IMR-90 (cell line): ENCODE measurements around the gene ABCA9. TPM values are rescaled to one million over a fixed set of nuclear protein-coding genes. Genes with fewer than 3 reads are reported as not detected.

Experiments
- ATAC-seq: fragments of 200-7000 bp; cut with Tn5 transposase; 2 replicates; pipeline ENCODE4 v1.9.1; 2020; ENCODE audit warnings: low read depth, mild to moderate bottlenecking, moderate library complexity
- BruUV-seq: library from RNA; stranded (reverse); fragments of 400-500 nt; replicated peaks from 2 replicates; lab custom pipeline; 2021; lab: Mats Ljungman, UMichigan
- CTCF ChIA-PET: fragments of 300-600 bp; formaldehyde crosslinking; extraction: SDS; loops from one replicate; lab custom pipeline; 2021; ENCODE audit warnings: antibody characterized with exemption; lab: Yijun Ruan, JAX
- POLR2A ChIA-PET: fragments of 300-600 bp; sonication (Branson Sonifier 250); formaldehyde crosslinking; loops from one replicate; lab custom pipeline; 2022; ENCODE audit warnings: antibody characterized with exemption; ENCODE audit not compliant: unreplicated experiment; lab: Charles Lee
- DNase-seq: peaks from one replicate; pipeline ENCODE4 v3.0.0; 2013
- H2AFZ ChIP-seq: replicated peaks from 2 replicates; pipeline ENCODE3; 2013; ENCODE audit warnings: low read length, mild to moderate bottlenecking; ENCODE audit not compliant: poor library complexity
- H2AK5ac ChIP-seq: 2 replicates; pipeline ENCODE4 v1.6.1; 2013; ENCODE audit warnings: low read depth, low read length, inconsistent platforms
- H2AK9ac ChIP-seq: replicated peaks from 2 replicates; pipeline ENCODE3; 2013; ENCODE audit warnings: mild to moderate bottlenecking, low read depth, low read length, moderate library complexity; ENCODE audit not compliant: poor library complexity
- H2BK120ac ChIP-seq: 2 replicates; pipeline ENCODE4 v1.6.1; 2013; ENCODE audit warnings: low read depth, low read length, inconsistent platforms
- H2BK15ac ChIP-seq: 3 replicates; pipeline ENCODE4 v1.6.1; 2013; ENCODE audit warnings: low read depth, low read length, inconsistent platforms
- H2BK20ac ChIP-seq: 2 replicates; pipeline ENCODE4 v1.6.1; 2013; ENCODE audit warnings: low read depth, mild to moderate bottlenecking, inconsistent platforms, low read length, moderate library complexity
- H2BK5ac ChIP-seq: 2 replicates; pipeline ENCODE4 v1.6.1; 2013; ENCODE audit warnings: mild to moderate bottlenecking, low read depth, low read length, inconsistent platforms; ENCODE audit not compliant: poor library complexity, severe bottlenecking
- H3K14ac ChIP-seq: replicated peaks from 2 replicates; pipeline ENCODE4 v1.6.1; 2013; ENCODE audit warnings: low read depth, low read length, inconsistent platforms
- H3K18ac ChIP-seq: 2 replicates; pipeline ENCODE4 v1.6.1; 2013; ENCODE audit warnings: low read depth, low read length, control low read depth
- H3K23ac ChIP-seq: 2 replicates; pipeline ENCODE4 v1.6.1; 2013; ENCODE audit warnings: low read depth, low read length, inconsistent platforms
- H3K27ac ChIP-seq: 2 replicates; pipeline ENCODE4 v1.5.1; 2013; ENCODE audit warnings: mild to moderate bottlenecking, control low read depth, low read length; ENCODE audit not compliant: insufficient read depth
- H3K27me3 ChIP-seq: 2 replicates; pipeline ENCODE4 v1.6.1; 2013; ENCODE audit warnings: low read length; ENCODE audit not compliant: control insufficient read depth, insufficient read depth
- H3K36me3 ChIP-seq: 2 replicates; pipeline ENCODE4 v1.6.1; 2013; ENCODE audit warnings: low read length, mixed read lengths; ENCODE audit not compliant: control insufficient read depth, insufficient read depth
- H3K4ac ChIP-seq: 2 replicates; pipeline ENCODE4 v1.6.1; 2013; ENCODE audit warnings: low read depth, low read length, inconsistent platforms
- H3K4me1 ChIP-seq: 2 replicates; pipeline ENCODE4 v1.6.1; 2013; ENCODE audit warnings: low read length, mixed read lengths; ENCODE audit not compliant: control insufficient read depth, insufficient read depth
- H3K4me2 ChIP-seq: 2 replicates; pipeline ENCODE4 v1.6.1; 2013; ENCODE audit warnings: low read depth, mild to moderate bottlenecking, control low read depth, low read length, moderate library complexity
- H3K4me3 ChIP-seq: 2 replicates; pipeline ENCODE4 v1.5.1; 2013; ENCODE audit warnings: low read depth, mild to moderate bottlenecking, control low read depth, low read length, moderate library complexity; ENCODE audit not compliant: insufficient read depth
- H3K56ac ChIP-seq: 2 replicates; pipeline ENCODE4 v1.6.1; 2013; ENCODE audit warnings: low read length, inconsistent platforms; ENCODE audit not compliant: insufficient read depth; ENCODE audit errors: extremely low read depth
- H3K79me1 ChIP-seq, 2 experiments: 2 replicates each; pipeline ENCODE4 v1.6.1; 2013; ENCODE audit warnings: low read length in 2 of 2, inconsistent platforms in 1 of 2, low read depth in 1 of 2
- H3K9ac ChIP-seq: 2 replicates; pipeline ENCODE4 v1.6.1; 2013; ENCODE audit warnings: low read depth, low read length, control low read depth
- H3K9me1 ChIP-seq: 2 replicates; pipeline ENCODE4 v1.6.1; 2013; ENCODE audit warnings: low read length, inconsistent platforms; ENCODE audit not compliant: insufficient read depth
- H3K9me3 ChIP-seq: 2 replicates; pipeline ENCODE4 v1.6.1; 2013; ENCODE audit warnings: low read length; ENCODE audit not compliant: control insufficient read depth, insufficient read depth
- H4K20me1 ChIP-seq: 2 replicates; pipeline ENCODE4 v1.6.1; 2013; ENCODE audit warnings: low read length, inconsistent platforms; ENCODE audit not compliant: insufficient read depth
- H4K5ac ChIP-seq: 2 replicates; pipeline ENCODE4 v1.6.1; 2013; ENCODE audit warnings: mild to moderate bottlenecking, low read depth, low read length, control low read depth
- H4K8ac ChIP-seq, 2 experiments: 2 replicates each; pipeline ENCODE4 v1.6.1; 2013; ENCODE audit warnings: low read depth in 2 of 2, low read length in 2 of 2, control low read depth in 1 of 2, inconsistent platforms in 1 of 2
- H4K91ac ChIP-seq: 2 replicates; pipeline ENCODE4 v1.6.1; 2013; ENCODE audit warnings: low read depth, low read length, inconsistent platforms; ENCODE audit not compliant: insufficient read depth
- BHLHE40 ChIP-seq: fragments of 150-350 bp; IDR thresholded peaks from 2 replicates; pipeline ENCODE4 v1.6.1; 2016; ENCODE audit warnings: mild to moderate bottlenecking, low read depth, low read length
- CEBPB ChIP-seq: IDR thresholded peaks from 2 replicates; pipeline ENCODE4 v1.6.1; 2012; ENCODE audit warnings: low read depth, low read length, improper control_type of control experiment
- CHD1 ChIP-seq: IDR thresholded peaks from 2 replicates; pipeline ENCODE4 v1.6.1; 2012; ENCODE audit warnings: low read depth, low read length, improper control_type of control experiment
- FOS ChIP-seq: fragments of 150-350 bp; IDR thresholded peaks from 2 replicates; pipeline ENCODE4 v1.6.1; 2016; ENCODE audit warnings: low read depth, low read length
- MAFK ChIP-seq: IDR thresholded peaks from 2 replicates; pipeline ENCODE4 v1.6.1; 2012; ENCODE audit warnings: low read depth, low read length, improper control_type of control experiment
- MAZ ChIP-seq: IDR thresholded peaks from 2 replicates; pipeline ENCODE4 v1.6.1; 2012; ENCODE audit warnings: low read depth, mild to moderate bottlenecking, low read length, improper control_type of control experiment, moderate library complexity, borderline replicate concordance
- MXI1 ChIP-seq: IDR thresholded peaks from 2 replicates; pipeline ENCODE4 v1.6.1; 2012; ENCODE audit warnings: low read depth, mild to moderate bottlenecking, low read length, moderate library complexity, borderline replicate concordance
- NFE2L2 ChIP-seq: fragments of 150-350 bp; IDR thresholded peaks from 2 replicates; pipeline ENCODE4 v1.6.1; 2016; ENCODE audit warnings: low read depth, mild to moderate bottlenecking, low read length
- POLR2A ChIP-seq: IDR thresholded peaks from 2 replicates; pipeline ENCODE4 v1.6.1; 2012; ENCODE audit warnings: mild to moderate bottlenecking, low read depth, low read length
- RAD21 ChIP-seq: IDR thresholded peaks from 2 replicates; pipeline ENCODE4 v1.6.1; 2012; ENCODE audit warnings: low read length, improper control_type of control experiment
- RCOR1 ChIP-seq: IDR thresholded peaks from 2 replicates; pipeline ENCODE4 v1.6.1; 2012; ENCODE audit warnings: mild to moderate bottlenecking, low read length, improper control_type of control experiment; ENCODE audit not compliant: insufficient replicate concordance
- RFX5 ChIP-seq: IDR thresholded peaks from 2 replicates; pipeline ENCODE4 v1.8.0; 2012; ENCODE audit warnings: low read depth, mild to moderate bottlenecking, low read length, moderate library complexity
- SMC3 ChIP-seq: fragments of 150-350 bp; IDR thresholded peaks from 2 replicates; pipeline ENCODE4 v1.6.1; 2016; ENCODE audit warnings: low read depth, mild to moderate bottlenecking, antibody characterized with exemption, low read length, moderate library complexity
- WGBS, 2 experiments: methylation state at CpG; one replicate each; pipeline versions ENCODE4 v1.1.5 to v1.1.7; 2013; ENCODE audit warnings: missing lambda C conversion rate in 2 of 2; ENCODE audit not compliant: insufficient read length in 1 of 2; ENCODE audit errors: extremely low coverage in 2 of 2; 5-methylcytosine and 5-hydroxymethylcytosine counted together
- dilution Hi-C: fragments of 300-500 bp; cut with HindIII; formaldehyde crosslinking; loops from one replicate; pipeline ENCODE4 v1.14.3; 2018; ENCODE audit warnings: low sequenced_read_pairs; ENCODE audit not compliant: unreplicated experiment
- in situ Hi-C: fragments of 300-500 bp; cut with MboI; formaldehyde crosslinking; loops from 3 replicates; pipeline ENCODE4 v1.14.3; 2019; ENCODE audit warnings: low sequenced_read_pairs, inconsistent platforms, mixed read lengths
- intact Hi-C: fragments of 100-400 bp; cut with micrococcal nuclease; formaldehyde crosslinking; loops from 2 replicates; pipeline ENCODE4 v1.10.0; 2022
- polyA plus RNA-seq, 3 experiments: library from polyadenylated mRNA; depleted of rRNA; stranded (reverse); fragments of >200 nt; gene quantifications; 2 replicates each; pipeline ENCODE4 v1.2.3, GENCODE V29; 2012; ENCODE audit warnings: low replicate concordance in 1 of 3
- total RNA-seq: library from RNA; depleted of rRNA; stranded (reverse); fragments of >200 nt; gene quantifications from 2 replicates; pipeline ENCODE4 v1.2.3, GENCODE V29; 2012
- TF ChIP-seq, protein P1 (sequence below): conservative IDR thresholded peaks from 2 replicates; pipeline ENCODE4 v1.5.1; 2012; ENCODE audit warnings: mild to moderate bottlenecking, low read depth, low read length, improper control_type of control experiment
- TF ChIP-seq, protein P2 (sequence below): fragments of 150-350 bp; IDR thresholded peaks from 2 replicates; pipeline ENCODE4 v1.6.1; 2016; ENCODE audit warnings: low read depth, mild to moderate bottlenecking, low read length, moderate library complexity, borderline replicate concordance
- TF ChIP-seq, protein P3 (sequence below): fragments of 150-350 bp; IDR thresholded peaks from 2 replicates; pipeline ENCODE4 v1.6.1; 2017; ENCODE audit warnings: mild to moderate bottlenecking, antibody characterized with exemption, low read length, low read depth

Gene ABCA9
- total and polyA plus RNA-seq, 2 of the 4 experiments (the other 2 are of a cell fraction): under 0.01 TPM; not detected in 1

DNA sequence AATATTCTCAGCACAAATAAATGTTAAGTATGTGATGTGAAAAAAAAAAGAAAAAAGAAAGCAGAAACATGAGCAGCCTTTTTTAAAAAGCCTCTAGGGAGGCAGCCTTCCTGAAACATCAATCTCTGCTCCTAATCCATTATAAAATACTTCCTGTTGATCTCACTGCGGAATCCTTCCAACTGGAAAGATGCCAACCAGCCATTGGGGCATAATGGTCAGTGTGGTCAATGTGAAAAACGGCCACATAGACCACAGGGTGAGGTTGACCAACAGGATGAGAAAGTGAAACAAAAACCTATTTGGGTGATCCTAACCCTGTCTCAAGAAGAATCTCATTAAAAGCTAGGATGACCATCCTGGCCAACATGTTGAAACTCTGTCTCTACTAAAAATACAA, 79.4 kb downstream of the ABCA9 start:
- ChIA-PET CTCF (no interaction called here), POLR2A (no interaction called here)
- BruUV-seq: no TSS peak
- Histone ChIP-seq H4K20me1 (no peaks in the 10 kb centered on the region), H2BK120ac (0 out of 2 replicates have a peak overlapping the region, but pooled peaks have one; percentile 64), H3K79me1 (no peaks in the 10 kb centered on the region), H3K18ac (no peak overlapping the region; the same call in 1 of the 2 replicates), H3K27me3 (no peaks in the 10 kb centered on the region), H3K4ac (no peak overlapping the region), H3K9me3 (no peaks in the 10 kb centered on the region), H3K4me1 (no peaks in the 10 kb centered on the region), H3K9ac (no peak overlapping the region; the same call in 1 of the 2 replicates), H3K27ac (peak overlapping the region; percentile 51; the same call in 1 of the 2 replicates), H2BK5ac (no peak overlapping the region), H4K91ac (no peak overlapping the region), H3K36me3 (no peaks in the 10 kb centered on the region), H3K23ac (no peak overlapping the region), H3K4me3 (peak overlapping the region; percentile 9; the same call in 1 of the 2 replicates), H3K14ac (peak overlapping the region; percentile 82; the same call in 1 of the 2 replicates), H3K9me1 (no peaks in the 10 kb centered on the region), H3K56ac (no peak overlapping the region), H2BK15ac (no peak overlapping the region; the same call in 2 of the 3 replicates), H2BK20ac (no peak overlapping the region), H2AK5ac (no peak overlapping the region), H3K4me2 (peak overlapping the region; percentile 80), H2AFZ (no peak overlapping the region), H2AK9ac (no peak overlapping the region), H4K5ac (no peak overlapping the region; the same call in 1 of the 2 replicates), H4K8ac (0 out of 4 replicates have a peak overlapping the region, but pooled peaks of 1 of the 2 experiments have one; percentile 47)
- WGBS, 2 experiments: no CpG with 5 or more reads among the region's 2 CpGs
- dilution Hi-C loops: no loop called here
- TF ChIP-seq, protein P1, sequence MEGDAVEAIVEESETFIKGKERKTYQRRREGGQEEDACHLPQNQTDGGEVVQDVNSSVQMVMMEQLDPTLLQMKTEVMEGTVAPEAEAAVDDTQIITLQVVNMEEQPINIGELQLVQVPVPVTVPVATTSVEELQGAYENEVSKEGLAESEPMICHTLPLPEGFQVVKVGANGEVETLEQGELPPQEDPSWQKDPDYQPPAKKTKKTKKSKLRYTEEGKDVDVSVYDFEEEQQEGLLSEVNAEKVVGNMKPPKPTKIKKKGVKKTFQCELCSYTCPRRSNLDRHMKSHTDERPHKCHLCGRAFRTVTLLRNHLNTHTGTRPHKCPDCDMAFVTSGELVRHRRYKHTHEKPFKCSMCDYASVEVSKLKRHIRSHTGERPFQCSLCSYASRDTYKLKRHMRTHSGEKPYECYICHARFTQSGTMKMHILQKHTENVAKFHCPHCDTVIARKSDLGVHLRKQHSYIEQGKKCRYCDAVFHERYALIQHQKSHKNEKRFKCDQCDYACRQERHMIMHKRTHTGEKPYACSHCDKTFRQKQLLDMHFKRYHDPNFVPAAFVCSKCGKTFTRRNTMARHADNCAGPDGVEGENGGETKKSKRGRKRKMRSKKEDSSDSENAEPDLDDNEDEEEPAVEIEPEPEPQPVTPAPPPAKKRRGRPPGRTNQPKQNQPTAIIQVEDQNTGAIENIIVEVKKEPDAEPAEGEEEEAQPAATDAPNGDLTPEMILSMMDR: no peak
- TF ChIP-seq, protein P2, sequence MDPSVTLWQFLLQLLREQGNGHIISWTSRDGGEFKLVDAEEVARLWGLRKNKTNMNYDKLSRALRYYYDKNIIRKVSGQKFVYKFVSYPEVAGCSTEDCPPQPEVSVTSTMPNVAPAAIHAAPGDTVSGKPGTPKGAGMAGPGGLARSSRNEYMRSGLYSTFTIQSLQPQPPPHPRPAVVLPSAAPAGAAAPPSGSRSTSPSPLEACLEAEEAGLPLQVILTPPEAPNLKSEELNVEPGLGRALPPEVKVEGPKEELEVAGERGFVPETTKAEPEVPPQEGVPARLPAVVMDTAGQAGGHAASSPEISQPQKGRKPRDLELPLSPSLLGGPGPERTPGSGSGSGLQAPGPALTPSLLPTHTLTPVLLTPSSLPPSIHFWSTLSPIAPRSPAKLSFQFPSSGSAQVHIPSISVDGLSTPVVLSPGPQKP: no peak
- no peak for TF ChIP-seq NFE2L2
- TF ChIP-seq RFX5: no peak
- TF ChIP-seq FOS: no peak
- no peak for TF ChIP-seq MAFK
- no peak for TF ChIP-seq BHLHE40
- TF ChIP-seq MAZ: no peak
- TF ChIP-seq SMC3: no peak
- TF ChIP-seq, protein P3, sequence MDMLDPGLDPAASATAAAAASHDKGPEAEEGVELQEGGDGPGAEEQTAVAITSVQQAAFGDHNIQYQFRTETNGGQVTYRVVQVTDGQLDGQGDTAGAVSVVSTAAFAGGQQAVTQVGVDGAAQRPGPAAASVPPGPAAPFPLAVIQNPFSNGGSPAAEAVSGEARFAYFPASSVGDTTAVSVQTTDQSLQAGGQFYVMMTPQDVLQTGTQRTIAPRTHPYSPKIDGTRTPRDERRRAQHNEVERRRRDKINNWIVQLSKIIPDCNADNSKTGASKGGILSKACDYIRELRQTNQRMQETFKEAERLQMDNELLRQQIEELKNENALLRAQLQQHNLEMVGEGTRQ: no peak
- TF ChIP-seq RCOR1: no peak
- TF ChIP-seq RAD21: no peak
- TF ChIP-seq POLR2A: no peak
- no peak for TF ChIP-seq CHD1
- no peak for TF ChIP-seq CEBPB
- no peak for TF ChIP-seq MXI1
- in situ Hi-C loops: no loop called here
- ATAC-seq (peak; percentile 68), DNase-seq (peak; percentile 36)
- intact Hi-C loops: no loop called here
